HEK293T (cell line): ENCODE results near the gene NSUN4.
A peak's percentile ranks its signal among the peaks of the same experiment; 100 is the strongest.

Experiments
- CTCF ChIA-PET: fragments of 350-600 bp; formaldehyde crosslinking; extraction: SDS; loops from one replicate; lab custom pipeline; 2021; ENCODE audit warnings: antibody characterized with exemption, inconsistent platforms; lab: Yijun Ruan, JAX
- POLR2A ChIA-PET: fragments of 350-600 bp; formaldehyde crosslinking; extraction: SDS; loops from one replicate; lab custom pipeline; 2020; ENCODE audit warnings: antibody characterized with exemption, inconsistent platforms; lab: Yijun Ruan, JAX
- DNase-seq: peaks from one replicate; pipeline ENCODE4 v3.0.0; 2012; ENCODE audit warnings: mixed read lengths; ENCODE audit errors: extremely low spot score
- ARNT ChIP-seq: fragments of 450-650 bp; IDR thresholded peaks from 2 replicates; pipeline ENCODE4 v1.6.1; 2017; ENCODE audit warnings: mild to moderate bottlenecking
- BHLHE40 ChIP-seq: fragments of 450-650 bp; IDR thresholded peaks from 2 replicates; pipeline ENCODE4 v1.6.1; 2016; ENCODE audit warnings: mild to moderate bottlenecking, moderate library complexity, borderline replicate concordance
- CTBP1 ChIP-seq: fragments of 450-650 bp; IDR thresholded peaks from 2 replicates; pipeline ENCODE4 v1.6.1; 2016; ENCODE audit warnings: borderline replicate concordance
- ELF4 ChIP-seq: fragments of 450-650 bp; IDR thresholded peaks from 2 replicates; pipeline ENCODE4 v1.6.1; 2017; ENCODE audit warnings: antibody characterized with exemption
- FOXA1 ChIP-seq: fragments of 450-650 bp; IDR thresholded peaks from 2 replicates; pipeline ENCODE4 v1.6.1; 2016; ENCODE audit warnings: mild to moderate bottlenecking
- FOXK2 ChIP-seq: fragments of 450-650 bp; IDR thresholded peaks from 2 replicates; pipeline ENCODE4 v1.6.1; 2016; ENCODE audit warnings: mild to moderate bottlenecking
- FOXM1 ChIP-seq: fragments of 450-650 bp; IDR thresholded peaks from 2 replicates; pipeline ENCODE4 v1.6.1; 2017; ENCODE audit warnings: mild to moderate bottlenecking, borderline replicate concordance
- HDGF ChIP-seq: fragments of 450-650 bp; IDR thresholded peaks from 2 replicates; pipeline ENCODE4 v1.6.1; 2017; ENCODE audit warnings: antibody characterized with exemption, borderline replicate concordance
- L3MBTL2 ChIP-seq: fragments of 450-650 bp; conservative IDR thresholded peaks from 2 replicates; pipeline ENCODE4 v1.6.1; 2016; ENCODE audit warnings: mild to moderate bottlenecking
- LEF1 ChIP-seq: fragments of 450-650 bp; IDR thresholded peaks from 2 replicates; pipeline ENCODE4 v1.6.1; 2017; ENCODE audit warnings: mild to moderate bottlenecking, borderline replicate concordance
- NFRKB ChIP-seq: fragments of 450-650 bp; IDR thresholded peaks from 2 replicates; pipeline ENCODE4 v1.6.1; 2016; ENCODE audit warnings: mild to moderate bottlenecking, moderate library complexity
- SP1 ChIP-seq: fragments of 450-650 bp; IDR thresholded peaks from 2 replicates; pipeline ENCODE4 v1.6.1; 2017
- SUZ12 ChIP-seq: fragments of 450-650 bp; IDR thresholded peaks from 2 replicates; pipeline ENCODE4 v1.6.1; 2016; ENCODE audit warnings: mild to moderate bottlenecking
- TARDBP ChIP-seq: fragments of 450-650 bp; IDR thresholded peaks from 2 replicates; pipeline ENCODE4 v1.6.1; 2016
- ZNF384 ChIP-seq: fragments of 450-650 bp; IDR thresholded peaks from 2 replicates; pipeline ENCODE4 v1.6.1; 2016
- TF ChIP-seq, protein P1 (sequence below): fragments of 450-650 bp; IDR thresholded peaks from 2 replicates; pipeline ENCODE4 v1.6.1; 2016

The NSUN4 gene

DNA sequence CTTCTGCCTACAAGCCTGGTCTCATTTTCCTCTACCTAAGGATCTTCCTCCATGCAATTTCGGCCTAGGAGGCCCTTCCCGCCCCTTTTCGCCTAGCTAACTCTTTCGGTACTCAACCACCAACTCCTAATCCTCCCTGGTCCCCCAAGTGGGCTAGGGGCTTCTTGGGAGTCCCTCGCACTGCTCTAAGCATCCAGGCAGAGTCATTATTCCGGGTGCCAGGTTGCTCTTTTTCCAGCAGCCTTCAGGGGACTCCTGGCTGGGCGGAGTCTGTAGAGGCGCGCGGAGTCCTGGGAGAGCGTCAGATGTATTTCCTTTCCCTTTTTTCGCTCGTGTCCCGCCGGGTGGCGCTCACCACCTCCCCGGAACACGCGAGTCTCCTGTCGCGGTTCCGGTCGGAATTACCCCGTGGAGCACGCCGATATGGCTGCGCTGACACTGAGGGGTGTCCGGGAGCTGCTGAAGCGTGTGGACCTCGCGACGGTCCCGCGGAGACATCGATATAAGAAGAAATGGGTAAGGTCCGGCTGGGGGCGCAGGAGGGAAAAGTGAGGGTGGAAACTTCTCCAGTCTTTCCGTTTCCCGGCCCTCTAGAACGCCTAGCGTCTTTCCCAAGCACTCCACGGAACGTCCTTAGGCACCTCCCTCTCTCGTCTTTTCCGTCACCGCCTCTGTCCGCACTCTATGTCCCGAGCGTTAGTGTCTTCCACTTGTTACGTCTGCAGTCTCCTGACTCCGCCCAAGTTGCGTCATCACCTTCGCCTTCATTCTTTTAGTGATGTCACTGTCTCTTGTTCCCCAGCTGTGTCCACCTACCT is at the start of gene NSUN4:
Gene NSUN4 (plus strand): TSS at position 404 of the 818 bp plus-strand sequence. CDS start 20 bp downstream, at position 424.
- TF ChIP-seq TARDBP = peak; percentile 83; the same call in 1 of the 2 replicates
- no peak for TF ChIP-seq CTBP1
- TF ChIP-seq ARNT = peak; percentile 35; the same call in 1 of the 2 replicates
- peak; percentile 14; the same call in 1 of the 2 replicates for TF ChIP-seq ELF4
- TF ChIP-seq NFRKB = peak; percentile 48; the same call in 1 of the 2 replicates
- TF ChIP-seq FOXM1 = no peak
- TF ChIP-seq L3MBTL2 = peak; percentile 52
- ChIA-PET POLR2A (interaction anchor here (0.8 to 2.2 kb wide), 18 partner anchors 9 to 101 kb away, joined by 3 to 29 read pairs (median 6); partner anchors contain the start of genes LRRC41, RAD54L and UQCRH), CTCF (interaction anchor here (0.6 to 0.9 kb wide), 3 partner anchors 24 to 389 kb away, joined by 3 read pairs; no protein-coding TSS in a partner anchor)
- DNase-seq = peak; percentile 82

DNA sequence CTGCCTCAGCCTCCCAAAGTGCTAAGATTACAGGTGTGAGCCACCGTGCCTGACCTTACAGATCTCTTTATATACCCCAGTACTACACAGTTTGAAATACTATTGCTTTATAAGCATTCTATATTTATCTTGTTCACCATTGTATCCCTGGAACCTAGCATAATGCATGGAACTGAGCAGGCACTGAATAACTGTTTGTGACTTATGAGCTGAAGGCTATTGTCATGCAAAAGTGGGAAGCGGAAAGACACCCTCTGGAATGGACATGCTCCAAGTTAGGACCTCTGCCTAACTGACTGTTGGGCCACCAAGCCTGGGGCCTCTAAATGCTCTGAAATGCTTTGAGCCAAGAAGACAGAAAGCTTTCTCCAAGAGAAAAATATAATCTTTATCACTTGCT is 45.3 kb upstream of the NSUN4 start:
- CTCF ChIA-PET = no interaction called here
- TF ChIP-seq FOXK2 (no peak), FOXA1 (no peak), NFRKB (no peak), SUZ12 (no peak), ZNF384 (no peak), HDGF (no peak), L3MBTL2 (no peak), CTBP1 (no peak), SP1 (no peak), TARDBP (no peak), ELF4 (no peak), LEF1 (no peak), BHLHE40 (no peak), ARNT (no peak), FOXM1 (no peak)
- TF ChIP-seq, protein P1, sequence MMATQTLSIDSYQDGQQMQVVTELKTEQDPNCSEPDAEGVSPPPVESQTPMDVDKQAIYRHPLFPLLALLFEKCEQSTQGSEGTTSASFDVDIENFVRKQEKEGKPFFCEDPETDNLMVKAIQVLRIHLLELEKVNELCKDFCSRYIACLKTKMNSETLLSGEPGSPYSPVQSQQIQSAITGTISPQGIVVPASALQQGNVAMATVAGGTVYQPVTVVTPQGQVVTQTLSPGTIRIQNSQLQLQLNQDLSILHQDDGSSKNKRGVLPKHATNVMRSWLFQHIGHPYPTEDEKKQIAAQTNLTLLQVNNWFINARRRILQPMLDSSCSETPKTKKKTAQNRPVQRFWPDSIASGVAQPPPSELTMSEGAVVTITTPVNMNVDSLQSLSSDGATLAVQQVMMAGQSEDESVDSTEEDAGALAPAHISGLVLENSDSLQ = no peak
- DNase-seq = no peak
- POLR2A ChIA-PET = interaction anchor here (2.8 kb wide), 1 partner anchor 10 kb away, joined by 9 read pairs; no protein-coding TSS in a partner anchor

DNA sequence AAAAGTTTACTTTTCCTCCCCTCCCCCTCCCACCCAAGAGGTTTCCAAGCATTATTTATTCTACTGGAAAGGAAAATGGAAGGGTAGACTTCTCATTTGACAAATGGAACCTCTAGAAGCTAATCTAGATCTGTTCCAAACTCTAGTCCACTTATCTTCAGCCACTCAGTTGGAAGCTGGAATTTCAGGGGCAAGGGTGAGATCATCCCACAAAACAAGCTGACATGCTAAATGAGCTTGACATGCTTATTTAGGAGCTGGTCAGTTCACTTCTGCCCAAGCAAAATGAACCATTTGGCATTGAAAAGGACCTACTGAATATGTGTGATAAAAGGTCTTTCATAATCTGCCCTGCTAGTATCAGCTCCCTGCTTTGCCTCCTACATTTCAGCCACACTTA is 42.2 kb upstream of the NSUN4 start:
- CTCF ChIA-PET = no interaction called here
- no peak for DNase-seq
- POLR2A ChIA-PET = interaction anchor here (1.3 to 3.1 kb wide), 2 partner anchors 42 to 51 kb away, joined by 4 to 14 read pairs; partner anchors contain the start of genes NSUN4 and RAD54L
- TF ChIP-seq HDGF (no peak), SP1 (no peak), FOXA1 (no peak), SUZ12 (no peak), L3MBTL2 (no peak)
- TF ChIP-seq, protein P1 = no peak

DNA sequence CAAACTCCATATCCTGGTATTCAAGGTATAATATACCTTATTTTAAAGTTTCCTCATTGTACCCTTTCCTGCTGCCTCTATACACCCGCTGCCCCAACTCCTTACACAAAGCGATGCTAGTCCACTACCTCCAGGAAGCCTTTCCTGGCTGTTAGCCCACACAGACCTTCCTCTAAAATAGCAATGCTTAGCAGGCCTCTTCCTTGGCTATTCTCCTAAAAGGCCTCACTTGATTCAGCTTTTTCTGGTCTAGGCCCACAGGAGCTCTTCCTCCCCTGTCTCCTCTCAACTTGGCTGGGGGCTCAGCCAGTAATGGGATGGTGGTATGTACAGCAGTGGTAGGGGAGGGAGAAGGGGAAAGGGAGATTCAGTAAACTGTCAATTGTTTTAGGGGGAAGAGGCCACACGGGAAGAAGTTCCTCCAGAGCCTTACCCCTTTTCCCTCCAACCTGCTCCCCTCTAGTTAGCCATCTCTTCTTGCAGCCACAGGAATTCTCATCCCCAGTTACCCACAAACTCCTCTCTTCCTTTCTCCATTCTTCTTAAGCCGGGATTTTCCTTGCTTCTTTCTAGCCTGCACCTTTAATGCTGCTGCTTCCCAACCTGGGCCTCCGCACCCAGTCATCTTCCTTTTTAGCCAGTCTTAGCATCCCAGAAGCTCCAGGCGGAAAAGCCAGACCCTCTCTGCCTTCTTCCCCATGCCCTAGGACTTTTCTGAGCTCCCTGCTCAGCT is 39.8 kb upstream of the NSUN4 start:
- ChIA-PET POLR2A (interaction anchor here (0.8 to 3.1 kb wide), 2 partner anchors 15 to 39 kb away, joined by 3 to 14 read pairs; partner anchors contain the start of gene NSUN4), CTCF (interaction anchor here (0.6 to 1.3 kb wide), 2 partner anchors 47 to 252 kb away, joined by 3 read pairs; no protein-coding TSS in a partner anchor)
- no peak for DNase-seq
- TF ChIP-seq BHLHE40 (no peak), FOXM1 (no peak), FOXK2 (no peak), NFRKB (no peak), SUZ12 (no peak), TARDBP (no peak), HDGF (no peak), FOXA1 (no peak), CTBP1 (no peak), ZNF384 (no peak)

DNA sequence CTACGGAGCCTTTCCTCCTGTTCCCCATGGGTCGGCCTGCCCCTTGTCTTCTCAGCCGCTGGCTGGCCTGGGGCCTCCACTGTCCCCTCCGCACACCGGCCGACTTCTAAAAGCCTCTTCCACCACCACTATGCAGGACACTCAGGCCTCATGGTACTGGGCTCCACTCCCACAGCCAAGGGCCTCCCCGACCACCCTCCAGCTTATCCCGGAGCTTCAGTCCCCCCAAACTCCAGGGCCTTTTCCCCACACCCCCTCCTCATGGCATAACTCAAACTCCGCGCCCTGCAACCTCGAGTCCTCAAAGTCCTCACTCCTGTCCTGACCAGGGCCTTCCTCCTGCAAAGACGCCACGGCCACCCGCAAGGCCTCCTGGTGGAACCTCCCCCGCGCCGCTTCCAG is 39.2 kb upstream of the NSUN4 start:
- no peak; the same call in 1 of the 2 replicates for TF ChIP-seq L3MBTL2
- TF ChIP-seq NFRKB = no peak
- TF ChIP-seq ZNF384 = no peak
- TF ChIP-seq FOXK2 = no peak
- TF ChIP-seq LEF1 = no peak
- TF ChIP-seq CTBP1 = no peak
- no peak for TF ChIP-seq FOXM1
- TF ChIP-seq HDGF = no peak
- TF ChIP-seq BHLHE40 = no peak
- TF ChIP-seq SUZ12 = no peak
- TF ChIP-seq, protein P1 = no peak
- no peak for TF ChIP-seq ARNT
- no peak for TF ChIP-seq SP1
- TF ChIP-seq FOXA1 = no peak
- TF ChIP-seq ELF4 = no peak
- TF ChIP-seq TARDBP = no peak
- CTCF ChIA-PET = no interaction called here
- POLR2A ChIA-PET = interaction anchor here (3.1 kb wide), 1 partner anchor 39 kb away, joined by 14 read pairs; the partner anchor contains the start of gene NSUN4
- no peak for DNase-seq
